ENCODE data around the gene SIAH3.

GRCh38 chr13:45882626-45883025, 31.1 kb upstream of the SIAH3 start:
- no peak for TF ChIP-seq FOS (IDR thresholded peaks at IDR 0.05; ENCODE audit: borderline replicate concordance, extremely low read depth, insufficient read length)
- no peak for TF ChIP-seq HDAC6 (IDR thresholded peaks at IDR 0.05; ENCODE audit: unreplicated experiment)
- TF ChIP-seq POLR2AphosphoS5 (IDR thresholded peaks at IDR 0.05; ENCODE audit: low read length): no peak
- TF ChIP-seq ZNF274 (IDR thresholded peaks at IDR 0.05; ENCODE audit: insufficient read depth, insufficient read length): no peak
- TF ChIP-seq ELK1 (IDR thresholded peaks at IDR 0.05; ENCODE audit: low read depth, low read length): no peak
- TF ChIP-seq NFIC (IDR thresholded peaks at IDR 0.05; ENCODE audit: low read depth, low read length): no peak
- TF ChIP-seq, protein P1, sequence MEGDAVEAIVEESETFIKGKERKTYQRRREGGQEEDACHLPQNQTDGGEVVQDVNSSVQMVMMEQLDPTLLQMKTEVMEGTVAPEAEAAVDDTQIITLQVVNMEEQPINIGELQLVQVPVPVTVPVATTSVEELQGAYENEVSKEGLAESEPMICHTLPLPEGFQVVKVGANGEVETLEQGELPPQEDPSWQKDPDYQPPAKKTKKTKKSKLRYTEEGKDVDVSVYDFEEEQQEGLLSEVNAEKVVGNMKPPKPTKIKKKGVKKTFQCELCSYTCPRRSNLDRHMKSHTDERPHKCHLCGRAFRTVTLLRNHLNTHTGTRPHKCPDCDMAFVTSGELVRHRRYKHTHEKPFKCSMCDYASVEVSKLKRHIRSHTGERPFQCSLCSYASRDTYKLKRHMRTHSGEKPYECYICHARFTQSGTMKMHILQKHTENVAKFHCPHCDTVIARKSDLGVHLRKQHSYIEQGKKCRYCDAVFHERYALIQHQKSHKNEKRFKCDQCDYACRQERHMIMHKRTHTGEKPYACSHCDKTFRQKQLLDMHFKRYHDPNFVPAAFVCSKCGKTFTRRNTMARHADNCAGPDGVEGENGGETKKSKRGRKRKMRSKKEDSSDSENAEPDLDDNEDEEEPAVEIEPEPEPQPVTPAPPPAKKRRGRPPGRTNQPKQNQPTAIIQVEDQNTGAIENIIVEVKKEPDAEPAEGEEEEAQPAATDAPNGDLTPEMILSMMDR (IDR thresholded peaks at IDR 0.05 in 2 of 3, conservative IDR thresholded peaks at IDR 0.05 in 1 of 3; ENCODE audit: control insufficient read depth in 2 of 3, extremely low read depth in 1 of 3, insufficient read depth in 1 of 3, low read depth in 3 of 3, low read length in 3 of 3): no peak
- TF ChIP-seq SMC3 (IDR thresholded peaks at IDR 0.05; ENCODE audit: borderline replicate concordance, low read length): no peak
- no peak for TF ChIP-seq POLR2A (IDR thresholded peaks at IDR 0.05; ENCODE audit: low read depth, low read length)
- no peak for TF ChIP-seq EGR1 (IDR thresholded peaks at IDR 0.05; ENCODE audit: borderline replicate concordance in 1 of 2, low read depth in 2 of 2, low read length in 2 of 2)

Data from GM12878 (cell line).